Testis (tissue), 2 donors: ENCODE data around the gene PTPN3.

Source experiments
- CTCF ChIP-seq, 3 experiments: fragments of 450-650 bp in 2 of 3; fragments of 200-600 bp in 1 of 3; sonication (generic) in 1 of 3; IDR thresholded peaks; one replicate each; pipeline ENCODE4 v1.5.1; 2016 to 2019; ENCODE audit warnings: antibody characterized with exemption in 3 of 3, mild to moderate bottlenecking in 2 of 3, moderate library complexity in 1 of 3
- POLR2A ChIP-seq: fragments of 450-650 bp; IDR thresholded peaks from one replicate; pipeline ENCODE4 v1.6.1; 2017; ENCODE audit warnings: antibody characterized with exemption, mild to moderate bottlenecking, moderate library complexity

DNA sequence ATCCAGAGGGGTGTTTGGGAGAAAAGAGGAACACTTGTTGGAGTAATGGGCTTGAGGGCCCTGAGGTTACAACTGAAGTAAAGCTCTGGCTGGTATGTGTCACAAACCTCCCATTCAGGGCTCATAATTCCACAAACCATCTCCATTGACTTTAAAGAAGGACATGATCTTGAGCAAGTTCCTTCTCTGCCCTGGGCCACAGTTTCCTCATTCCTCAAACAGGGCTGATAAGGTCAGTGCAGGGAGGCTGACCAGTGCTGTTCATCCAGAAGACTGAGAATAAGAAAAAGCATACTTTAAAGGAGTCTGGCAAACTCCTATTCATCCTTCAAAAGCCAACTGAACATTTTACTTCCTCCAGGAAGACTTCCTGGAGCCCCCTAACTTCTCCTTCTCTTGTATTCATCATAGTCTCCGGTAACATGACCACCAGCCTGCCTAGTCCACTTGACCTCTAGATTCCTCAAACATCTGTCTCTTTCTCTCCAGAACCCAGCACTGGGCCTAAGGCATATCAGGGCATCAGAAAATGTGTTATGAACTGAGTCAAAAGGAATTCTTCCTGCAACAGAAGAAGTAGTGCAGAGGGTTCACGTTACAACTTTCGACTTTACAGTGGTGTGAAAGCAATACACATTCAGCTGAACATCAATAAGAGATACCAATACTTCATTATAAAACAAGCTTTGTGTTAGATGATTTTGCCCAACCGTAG lies 20.7 kb upstream of the PTPN3 start:
- TF ChIP-seq CTCF (IDR thresholded peaks at IDR 0.05) (no peak), POLR2A (no peak)
